Measurements from ENCODE around the gene LMO4.

The LMO4 gene, protein sequence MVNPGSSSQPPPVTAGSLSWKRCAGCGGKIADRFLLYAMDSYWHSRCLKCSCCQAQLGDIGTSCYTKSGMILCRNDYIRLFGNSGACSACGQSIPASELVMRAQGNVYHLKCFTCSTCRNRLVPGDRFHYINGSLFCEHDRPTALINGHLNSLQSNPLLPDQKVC

DNA sequence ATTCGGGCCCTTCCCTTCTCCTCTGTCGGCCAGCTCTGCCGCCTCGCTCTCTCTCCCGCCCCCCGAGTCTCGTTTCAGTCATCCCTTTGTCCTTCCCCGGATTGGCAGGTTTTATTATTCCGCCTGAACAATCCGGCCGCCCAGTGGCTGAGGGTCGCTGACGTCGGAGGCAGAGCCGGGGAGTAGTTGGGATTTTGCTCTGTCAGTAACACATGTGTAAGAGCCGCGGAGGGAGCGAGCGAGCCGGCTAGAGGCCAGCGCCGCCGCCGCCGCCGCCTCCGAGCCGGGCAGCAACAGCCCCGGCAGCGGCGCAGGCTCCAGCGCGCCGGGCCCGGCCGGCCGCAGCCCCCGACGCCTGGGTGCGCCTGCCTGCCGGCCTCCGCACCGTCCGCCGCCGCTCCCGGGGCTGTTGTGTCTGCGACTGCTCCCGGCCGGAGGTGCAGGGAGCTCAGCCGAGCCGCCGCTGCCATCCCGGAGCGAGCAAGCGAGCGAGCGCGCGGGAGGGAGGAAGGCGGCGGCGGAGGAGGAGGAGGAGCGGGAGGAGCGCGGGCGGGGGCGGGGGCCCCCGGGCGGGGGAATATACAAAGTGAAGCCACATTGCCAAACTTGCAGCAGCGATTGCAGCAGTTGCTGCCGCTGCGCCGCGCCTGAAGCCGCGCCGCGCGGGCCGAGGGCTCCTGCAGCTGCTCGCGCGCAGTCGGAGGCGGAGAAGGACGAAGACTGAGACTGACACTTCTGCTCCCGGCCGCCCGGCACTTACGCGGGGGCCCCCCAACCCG is at the start of gene LMO4:
TSS of gene LMO4 (plus strand) at position 609 of the 779 bp plus-strand sequence. CDS start 3,136 bp downstream, outside the sequence.
- DNase-seq (ENCODE audit: low spot score) (peak; percentile 95), FAIRE-seq (peak; percentile 87)

DNA sequence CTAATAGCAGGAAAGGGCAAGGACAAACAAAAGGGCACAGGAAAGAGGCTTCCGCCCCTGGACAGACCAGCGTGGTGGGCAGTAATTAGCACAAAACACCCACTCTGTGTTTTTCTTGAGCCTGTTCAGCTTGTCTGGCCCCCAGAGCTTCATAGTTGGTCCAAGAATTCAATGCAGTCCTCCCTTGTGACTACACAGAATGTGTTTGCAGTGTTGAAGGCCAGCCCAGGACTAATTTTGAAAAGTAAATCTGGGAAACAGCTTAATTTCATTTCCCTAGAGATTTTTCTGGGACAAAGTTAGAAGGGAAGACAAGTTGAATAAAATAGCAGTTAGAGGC is 49.2 kb upstream of the LMO4 start:
- no peak for DNase-seq (ENCODE audit: low spot score)
- FAIRE-seq: no peak

DNA sequence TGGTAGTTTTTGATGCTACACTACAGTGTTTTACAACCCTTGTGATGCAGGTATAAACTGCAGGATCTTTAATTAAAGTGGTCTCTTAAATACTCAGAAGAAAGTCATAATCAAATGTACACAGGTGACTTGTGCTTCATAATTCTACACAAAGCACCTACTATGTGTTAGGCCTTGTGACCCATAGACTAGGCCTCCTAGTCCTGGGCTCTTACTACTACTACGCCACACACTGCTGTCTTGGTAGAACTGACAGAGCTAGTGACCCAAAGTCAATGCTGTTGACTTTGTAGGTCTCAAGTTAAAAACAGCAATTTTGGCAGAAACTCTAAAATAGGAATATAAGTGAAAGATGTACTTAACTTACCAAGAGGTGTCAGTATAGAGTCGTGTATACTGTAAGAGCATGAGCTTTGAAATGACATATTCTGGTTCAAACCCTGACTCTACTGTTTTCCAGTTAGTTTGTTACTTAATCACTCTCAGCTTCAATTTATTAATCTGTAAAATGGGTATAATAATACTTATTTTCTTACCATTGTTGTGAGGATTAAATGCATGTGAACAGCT is 48.6 kb upstream of the LMO4 start:
- peak; percentile 9 for DNase-seq (ENCODE audit: low spot score)
- FAIRE-seq: no peak

DNA sequence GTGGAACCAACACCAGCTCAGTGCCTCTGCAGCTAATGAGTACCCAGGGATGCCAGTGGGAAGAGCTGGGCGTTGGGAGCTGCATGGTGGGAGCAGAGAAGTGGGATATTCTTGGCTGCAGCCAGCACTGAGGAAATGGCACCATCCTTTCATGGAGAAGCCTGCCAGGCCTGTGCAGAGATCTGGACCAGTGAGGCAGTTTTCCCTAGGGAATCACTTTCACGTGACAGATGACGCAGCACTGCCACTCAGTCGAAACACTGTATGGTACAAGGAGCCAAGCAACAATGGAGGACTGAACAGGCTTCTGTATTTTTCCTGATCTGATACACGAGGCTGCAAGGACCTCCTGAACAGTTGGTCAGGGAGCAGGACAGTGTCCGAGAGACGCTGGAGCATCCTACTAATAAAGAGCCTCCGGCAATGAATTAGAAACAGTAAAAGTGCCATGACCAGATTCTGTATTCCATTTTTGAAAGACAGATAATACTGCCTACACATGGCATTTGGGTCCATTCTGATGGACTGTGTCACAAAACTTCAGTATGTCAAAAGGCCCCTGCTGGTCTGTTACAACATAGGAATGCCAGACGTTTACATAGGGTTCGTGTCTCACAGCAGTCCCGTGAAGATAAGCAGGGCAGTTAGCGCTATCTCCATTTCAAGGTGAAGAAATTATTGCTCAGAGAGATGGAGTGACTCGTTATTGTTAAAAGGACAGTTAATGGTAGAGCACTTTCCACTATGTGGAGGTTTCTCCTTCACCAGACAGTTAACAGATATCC is 44.0 kb upstream of the LMO4 start:
- FAIRE-seq: no peak
- DNase-seq (ENCODE audit: low spot score): no peak

DNA sequence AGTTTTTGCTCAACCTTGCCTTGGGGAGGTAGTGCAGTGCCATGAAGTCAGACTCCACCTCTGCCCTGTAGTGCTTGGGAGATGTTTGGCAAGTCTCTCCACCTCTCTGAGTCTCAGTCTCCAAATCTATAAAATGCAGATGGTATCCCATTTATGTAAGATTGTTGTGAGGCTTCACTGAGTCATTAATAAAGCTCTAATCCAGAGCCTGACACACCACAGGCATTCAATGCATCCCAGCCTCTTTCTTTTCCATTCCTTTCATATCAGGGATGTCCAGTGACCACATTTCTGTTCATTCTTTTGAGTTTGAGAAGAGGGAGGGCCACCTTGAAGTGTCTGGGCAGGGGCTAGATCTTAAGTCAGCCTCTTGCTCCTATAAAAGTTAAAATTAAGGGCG is 37.6 kb upstream of the LMO4 start:
- DNase-seq (ENCODE audit: low spot score) (no peak), FAIRE-seq (no peak)

DNA sequence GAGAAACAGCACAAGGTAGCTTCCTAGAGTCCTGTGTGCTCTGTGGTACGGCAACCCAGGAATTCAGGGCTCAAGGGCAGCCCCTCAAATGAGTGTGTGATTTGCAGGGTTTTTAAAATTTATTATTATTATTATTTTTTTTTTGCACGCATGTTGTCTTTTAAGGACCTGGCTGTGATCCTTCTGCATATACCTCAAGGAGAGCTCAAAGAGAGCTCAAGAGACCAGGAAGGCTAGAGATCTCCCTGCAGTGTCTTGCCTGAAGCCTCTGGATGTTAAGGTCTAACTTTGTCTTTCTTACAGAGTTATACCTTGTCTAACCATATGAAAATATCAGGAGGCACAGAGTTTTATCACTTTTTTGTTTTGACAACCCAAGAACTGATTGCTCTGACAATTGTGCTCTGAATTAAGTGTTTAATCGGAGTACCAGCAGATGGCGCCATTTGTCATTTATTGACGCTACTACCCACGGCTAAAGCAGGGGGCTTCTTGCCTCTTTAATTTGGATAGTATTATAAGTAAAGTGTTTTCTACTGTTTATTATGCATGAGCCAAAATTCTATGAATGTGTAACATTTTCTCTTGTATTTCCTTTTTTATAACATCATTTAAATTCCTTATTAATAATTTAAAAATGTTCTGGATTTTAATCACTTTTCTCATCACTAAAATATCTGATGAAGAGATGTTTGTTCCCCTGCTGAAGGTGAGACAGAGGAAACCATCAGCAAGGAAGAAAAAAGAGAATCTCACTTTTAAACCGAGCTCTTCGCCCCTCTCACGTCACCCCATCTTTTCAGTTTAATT is 35.8 kb upstream of the LMO4 start:
- FAIRE-seq (peak; percentile 79), DNase-seq (ENCODE audit: low spot score) (peak; percentile 38)

DNA sequence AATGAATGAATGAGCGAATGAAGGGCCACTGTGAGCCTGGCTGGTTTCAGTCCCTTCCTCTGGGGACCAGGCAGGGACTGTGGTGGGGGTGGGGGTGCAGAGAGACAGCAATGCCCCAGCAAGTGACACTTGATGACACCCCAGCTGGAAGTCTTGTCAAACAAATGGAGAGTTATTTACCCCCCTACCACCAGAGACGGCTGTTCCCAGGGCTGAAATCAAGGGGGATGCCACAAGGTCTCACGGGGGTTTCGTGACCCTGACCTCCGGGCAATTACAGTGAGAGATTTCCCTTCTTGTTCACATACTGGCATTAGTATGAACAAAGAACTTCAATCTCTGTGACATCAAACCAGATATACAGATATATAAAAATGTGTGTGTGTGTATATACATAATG is 34.0 kb upstream of the LMO4 start:
- DNase-seq (ENCODE audit: low spot score) (no peak), FAIRE-seq (no peak)

DNA sequence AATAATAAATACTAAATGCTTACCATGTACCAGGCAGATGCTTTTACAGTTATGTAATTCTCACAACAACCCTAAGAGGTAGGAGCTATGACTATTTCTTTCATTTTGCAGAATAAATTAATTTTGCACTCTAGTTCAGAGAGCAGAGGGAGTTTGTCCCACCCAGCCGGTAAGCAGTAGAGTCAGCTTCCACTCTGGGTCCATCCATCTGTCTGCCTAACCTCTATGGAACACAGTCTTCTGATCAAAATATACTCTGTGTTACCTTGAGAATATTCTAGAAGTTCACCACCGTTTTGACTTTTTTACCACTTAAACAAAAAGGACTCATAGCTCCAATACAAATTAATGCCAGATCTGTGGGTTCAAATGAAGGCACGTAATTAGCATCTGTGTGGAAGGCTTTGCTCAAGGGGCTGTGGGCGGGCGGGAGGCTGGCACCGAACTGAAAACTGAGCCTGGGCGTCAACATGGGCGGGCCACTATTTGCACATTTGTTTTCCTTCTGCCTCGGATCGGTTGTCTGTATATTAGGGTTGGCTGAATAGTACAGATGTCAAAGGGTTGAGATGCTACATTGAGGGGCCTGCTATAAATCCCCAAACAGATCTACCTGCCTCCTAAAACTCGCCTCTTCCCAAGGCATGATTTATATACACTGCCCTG is 33.1 kb upstream of the LMO4 start:
- FAIRE-seq (no peak), DNase-seq (ENCODE audit: low spot score) (no peak)

DNA sequence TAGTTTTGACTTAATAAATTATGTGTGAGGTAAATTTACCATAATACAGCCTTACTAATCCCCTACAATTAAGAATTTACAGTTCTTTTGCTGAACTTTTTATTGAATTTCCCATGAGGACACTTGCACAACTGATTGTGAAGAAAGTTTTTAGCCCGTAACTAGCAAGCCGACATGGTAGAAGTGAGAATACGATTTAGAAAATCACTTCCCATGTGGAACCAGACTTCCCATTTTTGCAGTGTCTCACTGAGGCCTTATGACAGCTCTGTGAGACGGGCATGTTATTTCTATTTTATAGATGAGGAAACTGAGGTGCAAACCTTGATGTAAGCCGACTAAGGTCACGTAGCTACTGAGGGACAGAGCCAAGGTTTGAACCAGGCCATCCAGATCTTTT is 32.5 kb upstream of the LMO4 start:
- FAIRE-seq: no peak
- DNase-seq (ENCODE audit: low spot score): no peak

DNA sequence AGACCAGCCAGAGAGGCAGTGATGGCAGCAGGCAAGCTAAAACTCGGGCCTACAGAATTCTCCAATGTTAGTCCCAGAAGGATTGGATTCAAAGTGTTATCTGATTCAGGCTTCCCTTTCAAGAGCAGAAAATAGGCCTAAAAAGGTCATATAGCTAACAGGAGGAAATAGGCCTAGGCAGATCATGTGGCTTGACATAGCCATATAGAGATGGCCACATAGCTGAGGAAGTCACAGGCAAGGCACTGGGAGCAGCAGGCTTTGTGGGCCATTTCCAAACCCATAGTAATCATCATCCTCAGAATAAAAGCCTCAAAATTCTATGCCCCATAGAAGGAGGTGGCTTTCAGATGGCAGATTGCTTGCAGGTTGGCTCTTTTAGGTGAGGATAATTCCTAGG is 29.0 kb upstream of the LMO4 start:
- DNase-seq (ENCODE audit: low spot score) (no peak), FAIRE-seq (no peak)

DNA sequence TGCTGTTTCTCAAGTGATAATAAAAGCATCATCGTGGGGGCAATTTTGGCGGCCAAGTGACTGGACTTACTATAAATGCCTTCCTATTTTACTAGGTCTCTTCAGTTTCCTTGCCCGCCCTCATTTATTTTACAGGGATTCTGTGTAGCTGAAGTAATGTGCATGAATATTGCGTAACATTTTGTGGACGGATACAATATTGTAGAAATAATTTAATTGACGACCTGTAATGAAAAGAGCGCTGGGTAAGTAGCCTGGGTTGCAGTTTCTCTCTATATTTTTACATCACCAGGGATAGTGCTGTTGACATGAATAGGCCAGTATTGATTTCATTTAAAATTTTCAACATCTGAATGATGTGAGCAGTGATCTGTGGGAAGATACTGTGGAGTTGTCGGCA is 28.1 kb upstream of the LMO4 start:
- DNase-seq (ENCODE audit: low spot score): no peak
- no peak for FAIRE-seq

DNA sequence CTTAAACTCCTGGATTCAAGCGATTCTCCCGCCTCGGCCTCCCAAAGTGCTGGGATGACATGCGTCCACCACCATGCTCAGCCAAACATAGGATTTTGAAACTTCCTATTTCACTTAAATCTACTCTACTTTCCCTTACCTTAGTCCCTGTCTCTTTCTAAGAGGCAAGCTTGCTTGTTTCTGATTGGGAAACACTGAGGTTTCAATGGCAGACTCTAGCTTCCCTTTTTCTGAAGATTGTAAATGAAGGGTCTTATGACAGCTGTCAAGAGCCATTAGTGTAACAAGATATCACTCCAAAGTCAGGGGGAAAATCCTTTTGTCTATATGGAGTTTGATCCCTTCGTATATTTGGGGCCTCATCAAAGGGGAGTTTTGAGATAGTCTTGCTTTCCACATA is 23.5 kb upstream of the LMO4 start:
- FAIRE-seq (no peak), DNase-seq (ENCODE audit: low spot score) (no peak)

DNA sequence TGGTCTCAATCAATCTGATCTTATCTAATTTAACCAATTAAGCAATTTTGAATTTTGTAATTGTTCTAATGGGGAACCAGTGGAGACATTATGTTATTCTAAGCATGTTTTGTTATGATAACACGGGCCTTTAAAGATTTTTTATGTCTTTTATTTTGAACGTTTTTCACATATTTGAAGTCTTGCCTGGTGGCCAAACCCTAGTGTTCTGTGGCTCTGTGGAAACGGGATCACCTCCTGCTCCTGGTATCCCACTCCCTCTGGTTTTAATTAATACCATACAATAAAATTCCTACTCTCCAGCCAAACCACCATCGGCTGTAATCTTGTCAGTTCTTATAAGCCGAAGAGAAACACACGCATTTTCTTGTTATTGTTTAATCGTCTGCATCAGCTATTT is 22.9 kb upstream of the LMO4 start:
- FAIRE-seq (no peak), DNase-seq (ENCODE audit: low spot score) (no peak)

DNA sequence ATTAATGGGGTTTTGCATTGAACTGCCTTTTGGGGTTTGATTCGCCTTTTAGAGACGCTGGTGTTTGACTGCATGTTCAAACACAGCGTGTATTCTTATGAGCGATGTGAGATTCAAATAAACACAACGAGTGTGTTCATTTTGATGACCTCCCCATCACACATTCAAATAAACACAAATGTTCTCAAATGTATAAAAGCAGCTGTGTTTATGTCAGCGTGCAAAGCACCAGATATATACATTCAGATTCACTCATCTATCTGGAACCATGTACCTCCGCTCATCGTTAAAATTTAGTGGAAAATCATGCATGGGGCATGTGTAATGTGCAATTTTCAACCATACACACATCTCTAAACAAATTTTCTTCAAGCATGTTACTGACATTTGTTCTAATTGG is 21.4 kb upstream of the LMO4 start:
- DNase-seq (ENCODE audit: low spot score) (no peak), FAIRE-seq (no peak)

DNA sequence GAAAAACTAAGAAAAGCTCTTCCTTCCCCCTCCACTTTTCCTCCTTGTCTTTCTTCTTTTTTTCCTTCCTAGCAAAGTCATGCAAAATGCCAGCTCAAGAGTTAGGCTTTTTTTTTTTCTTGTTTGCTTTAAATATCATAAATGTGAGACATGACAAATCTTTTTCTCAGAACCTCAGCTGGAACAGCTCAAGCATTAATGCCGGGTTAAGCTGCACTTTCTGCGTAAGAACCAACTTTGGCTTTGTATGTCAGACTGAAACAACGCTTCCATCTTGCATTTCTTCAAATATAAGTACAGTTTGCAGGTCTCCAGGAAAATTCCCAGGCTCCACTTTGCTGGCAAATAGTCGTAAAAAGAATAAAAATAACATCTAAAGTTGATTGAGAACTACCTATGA is 20.7 kb upstream of the LMO4 start:
- FAIRE-seq: no peak
- no peak for DNase-seq (ENCODE audit: low spot score)

DNA sequence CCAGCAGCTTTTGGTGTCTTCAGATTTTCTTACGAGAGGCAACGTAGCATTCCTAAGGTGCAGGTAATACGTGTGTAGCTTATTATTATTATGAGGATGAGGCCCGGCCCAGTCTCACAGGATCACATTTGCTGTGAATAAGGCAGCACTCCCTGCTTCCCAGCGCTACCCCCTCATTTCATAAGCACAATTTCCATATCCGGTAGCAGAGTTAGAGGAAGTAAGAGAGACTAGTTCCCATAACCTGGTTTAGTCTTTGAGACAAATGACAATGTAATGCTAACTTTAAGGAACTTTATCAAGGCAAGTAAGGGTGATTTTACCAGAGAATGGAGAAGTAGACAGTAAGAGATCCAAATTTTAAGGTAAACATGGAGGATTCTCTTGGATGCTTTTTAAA is 14.6 kb upstream of the LMO4 start:
- DNase-seq (ENCODE audit: low spot score) (no peak), FAIRE-seq (no peak)

DNA sequence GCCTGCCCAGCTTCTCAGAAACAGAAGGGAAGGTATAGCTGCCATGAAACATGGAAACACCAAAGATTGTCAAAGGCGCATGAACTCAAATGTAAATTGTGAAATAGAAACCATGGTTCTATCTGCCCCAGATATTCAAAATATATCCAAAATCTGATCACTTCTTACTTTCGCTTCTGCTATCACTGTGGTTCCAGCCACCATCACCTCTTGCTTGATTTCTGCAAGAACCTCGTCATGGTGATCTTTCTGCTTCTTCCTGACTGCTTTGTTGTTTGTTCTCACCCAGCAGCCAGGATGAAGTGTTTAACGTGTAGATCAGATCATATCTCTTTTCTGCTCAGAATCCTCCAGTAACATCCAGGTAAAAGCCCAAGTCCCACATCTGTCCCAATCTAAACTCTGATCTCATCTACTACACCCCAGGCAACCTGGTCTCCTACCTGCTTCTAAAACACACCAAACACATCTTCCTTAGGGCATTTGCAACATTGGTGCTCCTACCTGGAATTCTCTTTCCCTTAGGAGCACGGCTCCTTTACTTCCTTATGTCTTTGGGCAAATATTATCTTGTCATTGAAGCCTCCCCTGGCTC is 10.5 kb upstream of the LMO4 start:
- no peak for DNase-seq (ENCODE audit: low spot score)
- FAIRE-seq: no peak

DNA sequence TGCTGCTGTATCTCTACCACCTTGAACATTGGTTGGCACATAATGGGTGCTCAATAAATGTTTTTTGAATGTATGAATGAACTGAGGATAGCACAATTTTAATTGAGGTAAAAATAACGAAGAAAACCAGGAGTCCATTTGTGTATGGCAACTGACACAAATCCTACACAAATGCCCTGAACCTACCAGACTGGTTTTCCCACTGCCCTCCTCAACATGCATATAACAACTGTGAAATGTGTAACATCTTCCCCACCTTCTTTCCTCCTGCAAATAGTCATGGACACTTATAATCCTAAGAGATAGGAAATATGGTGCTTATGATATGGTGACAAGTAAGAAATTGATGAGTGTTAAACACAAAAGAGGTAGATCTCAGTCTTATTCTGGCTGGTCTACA is 9.9 kb upstream of the LMO4 start:
- FAIRE-seq (no peak), DNase-seq (ENCODE audit: low spot score) (no peak)

DNA sequence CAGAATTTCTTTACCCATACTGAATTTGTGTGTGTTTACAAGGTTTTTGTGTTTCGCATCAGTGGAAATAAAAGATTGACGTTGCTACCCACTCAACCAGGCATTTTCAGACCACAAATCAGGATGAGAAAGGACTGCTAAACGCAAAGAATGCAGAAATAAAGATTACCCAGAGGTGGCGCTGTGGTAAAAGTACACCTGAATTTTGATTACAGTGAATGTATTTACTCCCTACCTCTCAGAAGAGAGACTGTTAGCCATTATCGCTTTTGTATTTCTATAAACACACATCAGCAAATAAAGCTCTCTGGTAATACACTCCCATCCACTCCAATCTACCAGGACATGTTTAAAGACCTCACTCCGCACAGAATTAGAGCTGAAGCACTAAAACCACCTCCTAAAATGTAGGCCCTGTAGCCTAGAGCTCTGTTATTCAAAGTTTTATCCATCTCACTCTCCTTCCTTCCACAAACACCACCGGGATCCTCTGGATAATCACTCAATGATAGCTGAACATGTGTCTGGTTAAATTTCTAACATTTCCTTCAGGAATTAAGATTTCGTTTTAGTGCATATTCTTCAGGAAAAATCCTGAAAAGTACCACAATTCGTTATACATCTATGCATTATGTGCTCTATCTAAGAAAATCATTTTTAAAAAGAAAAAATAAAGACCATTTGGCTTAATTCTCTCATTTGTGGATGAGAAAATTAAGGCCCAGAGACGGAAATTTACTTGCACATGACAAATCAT is 2.5 kb upstream of the LMO4 start:
- FAIRE-seq (peak; percentile 81), DNase-seq (ENCODE audit: low spot score) (peak; percentile 33)

Data from RCC 7860 (cell line).